HG02610 (cell line): ENCODE data around the gene PSRC1.

ENCODE experiments used
- ATAC-seq: cut with Tn5 transposase; IDR thresholded peaks from one replicate; pipeline ENCODE4 v1.9.1; 2021; ENCODE audit warnings: mild to moderate bottlenecking, moderate library complexity; ENCODE audit not compliant: unreplicated experiment

PSRC1 gene

GRCh38 chr1:109272831-109273547 is 10.0 kb downstream of the PSRC1 start:
- ATAC-seq = no peak

GRCh38 chr1:109272021-109272799 is 10.7 kb downstream of the PSRC1 start:
- no peak for ATAC-seq

- ATAC-seq = no peak
These were observed 11.5 kb downstream of the PSRC1 start for GRCh38 chr1:109271458-109271857.

GRCh38 chr1:109270623-109271317 is 12.2 kb downstream of the PSRC1 start:
- ATAC-seq = no peak

DNA sequence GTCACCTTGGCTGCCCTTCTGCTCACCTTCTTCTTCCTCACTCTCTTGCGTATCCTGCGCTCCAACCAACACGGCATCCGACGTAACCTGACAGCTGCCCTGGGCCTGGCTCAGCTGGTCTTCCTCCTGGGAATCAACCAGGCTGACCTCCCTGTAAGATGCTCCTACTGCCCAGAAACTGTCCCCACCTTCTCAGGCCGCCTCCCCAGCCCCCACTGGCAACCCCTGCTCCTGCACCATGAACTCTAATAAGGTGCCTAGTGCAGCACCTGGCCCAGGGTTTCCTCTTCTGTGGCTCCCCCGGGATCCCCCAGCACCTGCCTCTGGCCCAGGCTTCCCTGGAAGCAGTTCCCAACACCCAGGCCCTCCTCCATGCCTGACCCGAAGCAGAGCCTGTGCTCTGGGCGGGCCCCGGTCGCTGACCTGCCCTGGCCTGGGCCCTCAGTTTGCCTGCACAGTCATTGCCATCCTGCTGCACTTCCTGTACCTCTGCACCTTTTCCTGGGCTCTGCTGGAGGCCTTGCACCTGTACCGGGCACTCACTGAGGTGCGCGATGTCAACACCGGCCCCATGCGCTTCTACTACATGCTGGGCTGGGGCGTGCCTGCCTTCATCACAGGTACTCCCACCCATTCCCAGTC is 12.8 kb downstream of the PSRC1 start:
- ATAC-seq = no peak

DNA sequence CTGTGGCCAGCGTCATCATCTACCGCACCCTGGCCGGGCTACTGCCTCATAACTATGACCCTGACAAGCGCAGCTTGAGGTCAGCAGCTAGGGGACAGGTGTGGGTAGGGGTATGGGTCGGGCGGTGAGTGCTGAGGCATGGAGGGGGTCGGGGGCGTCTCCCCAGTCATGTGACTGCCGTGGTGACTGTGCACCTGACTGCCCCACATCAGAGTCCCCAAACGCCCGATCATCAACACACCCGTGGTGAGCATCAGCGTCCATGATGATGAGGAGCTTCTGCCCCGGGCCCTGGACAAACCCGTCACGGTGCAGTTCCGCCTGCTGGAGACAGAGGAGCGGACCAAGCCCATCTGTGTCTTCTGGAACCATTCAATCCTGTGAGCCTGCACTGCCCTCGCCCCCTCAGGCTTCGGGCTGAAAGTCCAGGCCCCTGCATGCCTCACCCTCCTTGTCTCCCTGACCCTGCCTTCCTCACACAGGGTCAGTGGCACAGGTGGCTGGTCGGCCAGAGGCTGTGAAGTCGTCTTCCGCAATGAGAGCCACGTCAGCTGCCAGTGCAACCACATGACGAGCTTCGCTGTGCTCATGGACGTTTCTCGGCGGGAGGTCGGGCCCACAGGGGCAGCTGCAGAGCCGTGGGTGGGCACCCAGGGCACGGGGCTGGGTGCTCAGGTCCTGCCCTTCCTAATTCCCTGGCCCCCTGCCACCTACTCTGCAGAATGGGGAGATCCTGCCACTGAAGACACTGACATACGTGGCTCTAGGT is 13.5 kb downstream of the PSRC1 start:
- no peak for ATAC-seq

GRCh38 chr1:109268431-109269211 is 14.3 kb downstream of the PSRC1 start:
- no peak for ATAC-seq

GRCh38 chr1:109267743-109268300 is 15.1 kb downstream of the PSRC1 start:
- no peak for ATAC-seq

GRCh38 chr1:109266965-109267364 is 16.0 kb downstream of the PSRC1 start:
- no peak for ATAC-seq

- no peak for ATAC-seq
These were observed 17.1 kb downstream of the PSRC1 start for GRCh38 chr1:109265741-109266330.

DNA sequence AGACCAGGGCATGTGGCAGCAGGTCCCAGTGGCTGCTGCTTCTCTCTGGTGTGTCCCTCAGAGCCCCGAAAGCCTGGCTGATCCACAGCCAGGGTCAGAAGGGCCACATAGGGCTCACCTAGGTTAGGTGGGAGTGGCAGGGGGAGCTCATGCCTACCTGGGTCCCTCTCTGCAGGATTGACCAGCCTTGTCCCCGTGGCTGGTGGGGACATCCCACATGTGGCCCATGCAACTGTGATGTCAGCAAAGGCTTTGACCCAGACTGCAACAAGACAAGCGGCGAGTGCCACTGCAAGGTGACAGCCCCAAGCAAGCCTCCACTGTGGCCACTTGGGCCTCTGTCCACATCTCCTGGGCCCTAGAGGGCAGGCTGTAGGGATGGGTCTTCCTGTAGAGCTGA is 17.9 kb downstream of the PSRC1 start:
- no peak for ATAC-seq

DNA sequence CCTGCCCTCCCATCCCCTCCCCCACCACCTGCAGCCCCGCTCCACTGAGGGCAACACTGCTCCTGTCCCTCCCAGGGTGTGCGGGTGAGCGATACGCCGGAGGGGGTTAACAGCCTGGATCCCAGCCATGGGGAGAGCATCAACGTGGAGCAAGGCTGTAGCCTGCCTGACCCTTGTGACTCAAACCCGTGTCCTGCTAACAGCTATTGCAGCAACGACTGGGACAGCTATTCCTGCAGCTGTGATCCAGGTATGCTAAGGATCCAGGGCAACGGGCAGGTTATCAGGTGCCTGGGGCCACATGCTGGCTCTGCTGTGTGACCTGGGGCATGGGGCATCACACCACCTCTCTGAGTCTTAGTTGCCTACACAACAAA is 18.6 kb downstream of the PSRC1 start:
- no peak for ATAC-seq

DNA sequence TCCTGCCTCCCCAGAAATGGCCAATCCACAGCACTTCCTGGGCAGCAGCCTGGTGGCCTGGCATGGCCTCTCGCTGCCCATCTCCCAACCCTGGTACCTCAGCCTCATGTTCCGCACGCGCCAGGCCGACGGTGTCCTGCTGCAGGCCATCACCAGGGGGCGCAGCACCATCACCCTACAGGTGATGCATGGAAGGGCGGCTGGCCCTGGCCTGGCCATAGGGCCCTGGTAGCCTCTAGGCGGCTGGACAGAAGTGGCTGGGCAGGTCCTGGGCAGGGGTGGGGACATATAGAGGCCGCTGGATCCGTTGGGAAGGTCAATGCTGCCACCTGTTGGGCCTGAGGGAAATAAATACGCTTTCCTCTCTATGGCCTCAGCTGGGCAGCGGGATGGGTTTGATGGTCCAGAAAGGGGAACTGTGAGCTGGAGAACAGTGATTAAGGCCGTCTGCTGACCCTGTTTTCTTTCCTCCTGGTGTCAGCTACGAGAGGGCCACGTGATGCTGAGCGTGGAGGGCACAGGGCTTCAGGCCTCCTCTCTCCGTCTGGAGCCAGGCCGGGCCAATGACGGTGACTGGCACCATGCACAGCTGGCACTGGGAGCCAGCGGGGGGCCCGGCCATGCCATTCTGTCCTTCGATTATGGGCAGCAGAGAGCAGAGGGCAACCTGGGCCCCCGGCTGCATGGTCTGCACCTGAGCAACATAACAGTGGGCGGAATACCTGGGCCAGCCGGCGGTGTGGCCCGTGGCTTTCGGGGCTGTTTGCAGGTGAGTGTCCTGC is 19.2 kb downstream of the PSRC1 start:
- peak; percentile 46 for ATAC-seq

- no peak for ATAC-seq
These were observed 19.7 kb downstream of the PSRC1 start for GRCh38 chr1:109263234-109263596.

GRCh38 chr1:109262231-109263055 is 20.5 kb downstream of the PSRC1 start:
- ATAC-seq = no peak

DNA sequence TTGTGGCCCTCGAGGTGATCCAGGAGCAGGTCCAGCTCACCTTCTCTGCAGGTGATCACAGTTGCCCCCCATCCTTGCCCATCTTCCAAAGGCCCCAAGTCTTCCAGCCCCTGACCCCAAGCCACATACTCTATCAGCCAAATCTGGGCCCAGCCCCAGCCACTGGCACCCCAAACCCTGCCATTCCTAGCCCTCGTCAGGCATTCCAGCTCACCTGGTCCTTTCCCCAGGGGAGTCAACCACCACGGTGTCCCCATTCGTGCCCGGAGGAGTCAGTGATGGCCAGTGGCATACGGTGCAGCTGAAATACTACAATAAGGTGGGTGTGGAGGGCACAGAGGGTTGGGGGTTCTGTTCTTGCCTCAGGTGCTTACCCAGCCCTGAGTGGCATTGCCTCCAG is 21.4 kb downstream of the PSRC1 start:
- no peak for ATAC-seq

- ATAC-seq = no peak
These were observed 21.9 kb downstream of the PSRC1 start for GRCh38 chr1:109261006-109261405.
